Activated T-cell treated with anti-CD3 and anti-CD28 coated beads, Interleukin-2, amount 50 U/mL, for 72 hours (primary cell): ENCODE data around the gene CDH4. TPM values are rescaled to one million over a fixed set of nuclear protein-coding genes. Genes with fewer than 3 reads are reported as not detected.
A peak's percentile ranks its signal among the peaks of the same experiment; 100 is the strongest.

ENCODE experiments used
- ATAC-seq, 2 donors: fragments of 150-1000 bp; cut with Tn5 transposase; replicated peaks in 1 of 2; 2 replicates each; pipeline ENCODE4 v1.10.0; 2021; ENCODE audit warnings: moderate library complexity in 2 of 2, mild to moderate bottlenecking in 1 of 2
- DNase-seq, 2 donors: peaks; one replicate each; pipeline ENCODE4 v3.0.0; 2021 to 2022; ENCODE audit warnings: mixed read lengths in 1 of 2
- H3K27ac Mint-ChIP-seq: one replicate; pipeline ENCODE4 v1.8.0; 2022; ENCODE audit warnings: mild to moderate bottlenecking, moderate library complexity, mixed read lengths
- H3K27me3 Mint-ChIP-seq: one replicate; pipeline ENCODE4 v1.8.0; 2022; ENCODE audit warnings: low read depth, mixed read lengths
- H3K36me3 Mint-ChIP-seq, 2 donors: one replicate each; pipeline ENCODE4 v1.8.0; 2022; ENCODE audit warnings: mixed read lengths in 2 of 2, mild to moderate bottlenecking in 1 of 2; ENCODE audit not compliant: insufficient read depth in 2 of 2
- H3K4me1 Mint-ChIP-seq: one replicate; pipeline ENCODE4 v1.8.0; 2022; ENCODE audit warnings: low read depth, mixed read lengths
- H3K4me3 Mint-ChIP-seq, 2 donors: one replicate each; pipeline ENCODE4 v1.8.0; 2022; ENCODE audit warnings: mild to moderate bottlenecking in 2 of 2, mixed read lengths in 2 of 2, moderate library complexity in 2 of 2
- H3K9me3 Mint-ChIP-seq, 2 donors: one replicate each; pipeline ENCODE4 v1.8.0; 2022; ENCODE audit warnings: mixed read lengths in 2 of 2
- total RNA-seq, 2 donors: library from RNA; stranded (reverse); gene quantifications; one replicate each; pipeline ENCODE4 v1.2.3, GENCODE V29; 2022

The CDH4 gene
- total RNA-seq, 2 donors from 2014 or later, result 0.17 to 0.35 TPM

DNA sequence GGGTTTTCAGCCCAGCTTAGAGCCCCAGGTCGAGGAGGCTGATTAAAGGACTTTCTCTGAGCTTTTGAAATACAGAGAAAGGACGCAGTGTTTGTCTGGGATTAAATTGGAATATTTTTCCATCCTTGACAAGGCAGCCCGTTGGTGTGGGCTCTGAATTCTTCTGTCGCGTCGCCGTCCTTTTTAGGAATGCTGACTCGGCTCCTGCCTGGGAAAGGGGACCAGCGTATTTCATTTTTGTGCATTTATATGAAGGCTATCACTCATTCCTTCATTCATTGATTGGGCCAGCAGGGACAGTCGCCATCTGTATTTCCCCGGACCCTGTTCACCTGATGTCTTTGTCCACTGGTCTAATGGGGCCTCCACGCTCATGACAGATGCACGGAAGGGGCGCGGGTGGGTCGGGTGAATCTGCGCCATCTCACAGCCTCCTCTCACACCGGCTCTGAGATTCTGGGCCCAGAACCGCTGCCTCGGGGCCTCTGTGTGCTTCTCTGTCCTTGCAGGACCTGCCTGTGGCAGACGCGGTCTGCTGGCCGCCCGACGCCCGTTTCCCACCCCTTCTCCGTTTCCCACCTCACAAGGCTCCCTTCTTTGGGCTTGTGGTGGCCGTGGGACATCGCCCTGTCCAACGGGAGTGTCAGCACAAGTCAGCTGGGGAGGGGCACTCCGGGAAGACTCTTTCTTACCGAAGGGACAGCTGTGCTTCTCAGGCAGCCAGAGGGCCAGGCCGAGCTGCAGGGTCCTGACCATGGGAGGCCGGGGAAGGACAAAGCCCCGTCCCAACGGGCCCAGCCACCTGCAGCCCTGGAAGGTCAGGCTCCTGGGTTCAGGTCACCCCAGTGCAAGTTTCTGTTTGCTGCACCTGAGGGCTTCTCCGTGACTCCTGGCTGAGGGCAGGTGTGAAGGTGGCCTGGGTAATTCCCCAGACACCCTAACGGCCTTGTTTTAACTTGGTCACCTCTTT lies 656.3 kb downstream of the CDH4 start:
- H3K27me3 Mint-ChIP-seq, result no peaks in the 10 kb centered on the region

DNA sequence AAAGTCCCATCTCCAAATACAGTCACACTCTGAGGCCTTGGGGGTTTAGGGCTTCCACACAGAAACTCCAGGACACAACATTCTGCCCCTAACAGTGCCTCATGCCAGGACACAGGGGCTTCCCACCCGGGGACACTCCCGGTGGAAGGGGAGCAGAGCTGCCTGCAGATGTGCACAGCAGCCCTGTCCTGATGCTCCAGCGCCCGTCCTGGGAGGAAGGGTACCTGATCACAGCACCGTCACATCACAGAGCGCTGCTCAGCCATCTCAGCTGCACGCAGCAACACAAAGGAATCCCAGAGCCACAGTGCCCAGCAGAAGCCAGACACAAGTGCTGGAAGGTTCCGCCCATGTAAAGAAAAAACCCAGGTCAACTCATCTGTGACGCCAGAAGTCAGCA lies 657.0 kb downstream of the CDH4 start:
- Mint-ChIP-seq H3K27ac (no peak overlapping the region), H3K9me3 (no peaks in the 10 kb centered on the region), H3K27me3 (peaks cover under 1% of the 10 kb centered on the region), H3K4me1 (no peaks in the 10 kb centered on the region), H3K4me3 (no peak overlapping the region), H3K36me3 (no peaks in the 10 kb centered on the region)
- ATAC-seq (no peak), DNase-seq (no peak)

More for the DNA sequence above, 656.3 kb downstream of the CDH4 start:
- no peaks in the 10 kb centered on the region for H3K4me1 Mint-ChIP-seq
- no peaks in the 10 kb centered on the region for H3K36me3 Mint-ChIP-seq
- no peak for DNase-seq
- no peak overlapping the region for H3K27ac Mint-ChIP-seq
- ATAC-seq, result no peak
- H3K9me3 Mint-ChIP-seq, result no peaks in the 10 kb centered on the region
- H3K4me3 Mint-ChIP-seq, result no peak overlapping the region

DNA sequence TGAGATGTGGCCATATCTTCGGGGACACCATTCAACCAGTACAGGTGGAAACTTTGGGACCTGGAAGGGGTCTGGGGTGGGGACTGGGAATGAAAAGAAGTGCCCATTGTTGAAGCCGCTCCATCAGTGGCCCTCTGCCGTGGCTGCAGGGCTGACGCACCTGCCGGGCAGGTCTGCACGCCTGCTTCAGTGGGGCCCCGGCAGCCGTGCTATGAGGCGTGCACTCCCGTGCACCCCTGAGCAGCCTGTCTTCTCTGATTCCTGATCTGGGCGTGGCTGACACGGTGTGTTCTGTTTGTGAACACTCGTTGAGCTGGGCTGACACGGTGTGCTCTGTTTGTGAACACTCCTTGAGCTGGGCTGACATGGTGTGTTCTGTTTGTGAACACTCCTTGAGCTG lies 657.8 kb downstream of the CDH4 start:
- DNase-seq (no peak), ATAC-seq (no peak)
- Mint-ChIP-seq H3K27me3 (peaks cover 9% of the 10 kb centered on the region), H3K4me1 (no peaks in the 10 kb centered on the region), H3K9me3 (no peaks in the 10 kb centered on the region), H3K4me3 (no peak overlapping the region), H3K27ac (no peak overlapping the region), H3K36me3 (no peaks in the 10 kb centered on the region)

DNA sequence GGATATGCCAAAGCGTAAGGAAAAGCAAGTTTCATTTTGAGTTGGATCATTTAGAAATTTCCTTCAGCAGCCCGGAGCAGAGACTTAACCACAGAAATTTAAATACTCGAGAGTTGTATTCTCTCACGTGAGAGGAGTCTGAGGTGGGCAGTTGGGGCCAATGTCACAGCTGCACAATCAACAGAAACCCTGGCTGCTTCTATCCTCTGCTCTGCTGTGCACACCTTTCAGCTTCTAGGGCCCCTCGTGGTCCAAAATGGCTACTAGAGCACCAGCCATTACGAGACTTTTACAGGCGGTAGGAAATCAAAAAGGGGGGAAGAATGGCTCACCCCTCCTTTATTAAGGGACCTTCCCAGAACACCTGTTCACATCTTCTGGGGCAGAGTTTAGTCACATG lies 659.8 kb downstream of the CDH4 start:
- DNase-seq (no peak), ATAC-seq (no peak)
- Mint-ChIP-seq H3K27ac (no peak overlapping the region), H3K4me1 (no peaks in the 10 kb centered on the region), H3K27me3 (peaks cover 13% of the 10 kb centered on the region), H3K9me3 (no peaks in the 10 kb centered on the region), H3K4me3 (no peak overlapping the region), H3K36me3 (no peaks in the 10 kb centered on the region)

DNA sequence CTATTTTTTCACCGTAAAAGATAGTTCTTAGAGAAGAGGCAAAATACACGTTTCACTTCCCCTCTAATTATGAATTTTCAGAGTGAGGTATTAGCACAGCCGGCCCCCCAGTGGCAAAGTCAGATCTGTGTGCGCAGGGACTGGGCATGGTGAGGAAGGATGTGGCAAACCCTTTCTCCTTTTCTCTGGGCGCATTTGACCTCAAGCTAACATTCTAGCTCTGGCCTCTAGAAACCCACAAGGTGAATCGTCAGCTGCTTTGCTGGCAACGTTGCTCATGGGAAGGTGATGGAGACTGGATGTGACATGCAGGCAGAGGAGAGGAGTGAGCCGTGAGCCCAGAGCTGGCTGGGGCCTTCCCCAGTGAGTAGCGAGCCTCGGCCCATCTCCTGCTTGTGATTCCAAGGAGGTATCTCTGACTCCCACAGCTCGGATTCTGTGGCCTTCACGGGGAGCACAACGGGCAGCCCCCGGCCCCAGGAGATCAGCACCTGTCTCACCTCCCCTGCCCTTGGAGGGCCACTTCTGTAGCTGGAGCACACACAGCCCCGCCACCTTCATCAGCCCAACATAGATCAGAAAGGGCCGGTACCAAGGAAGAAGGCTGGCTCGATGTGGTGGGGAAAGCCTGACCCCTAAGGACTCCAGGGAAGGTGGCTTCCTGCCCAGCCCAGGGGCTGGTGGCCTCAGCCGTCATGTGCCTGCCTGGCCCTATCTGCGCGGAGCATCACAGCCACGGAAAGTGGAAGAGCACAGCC lies 660.8 kb downstream of the CDH4 start:
- peaks cover 13% of the 10 kb centered on the region for H3K27me3 Mint-ChIP-seq

DNA sequence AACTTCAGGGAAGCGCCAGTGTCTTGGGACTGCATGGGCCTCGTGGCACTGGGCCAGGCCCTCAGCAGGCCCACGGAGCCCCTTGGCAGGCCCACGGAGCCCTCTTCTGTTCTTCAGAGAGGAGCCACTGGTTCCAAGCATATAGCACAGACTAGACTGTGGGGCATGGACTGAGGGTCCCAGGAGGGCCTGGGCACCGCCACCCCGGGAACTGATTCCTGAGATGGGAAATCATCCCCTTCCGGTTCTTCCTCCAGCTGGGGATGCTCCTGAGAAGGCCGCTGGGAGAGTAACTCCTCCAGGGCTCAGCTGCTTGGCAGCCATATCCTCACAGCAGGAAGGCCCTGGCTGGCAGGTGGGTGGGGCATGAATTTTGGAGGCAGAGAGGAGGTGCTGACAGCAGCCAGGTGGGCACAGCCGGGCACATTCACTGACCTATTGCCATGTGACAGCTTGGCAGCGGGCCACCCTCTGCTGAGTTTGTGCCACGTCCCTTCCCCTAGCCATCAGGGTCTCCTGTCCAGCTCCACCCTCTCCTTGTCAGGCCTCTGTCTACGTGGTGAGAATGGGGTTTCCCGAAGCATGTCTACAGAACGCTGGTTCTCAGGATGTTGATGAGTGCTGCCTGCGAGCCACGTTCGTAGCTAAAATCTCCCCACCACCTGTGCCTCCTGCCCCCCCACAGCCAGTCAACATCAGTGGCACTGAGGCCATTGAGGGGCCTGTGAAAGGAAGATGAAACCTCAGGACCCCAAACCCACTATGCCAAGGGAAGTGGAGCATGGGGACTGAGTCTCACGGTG lies 661.6 kb downstream of the CDH4 start:
- Mint-ChIP-seq H3K9me3 (no peaks in the 10 kb centered on the region), H3K36me3 (no peaks in the 10 kb centered on the region), H3K4me1 (no peaks in the 10 kb centered on the region), H3K27ac (no peak overlapping the region), H3K27me3 (peaks cover 13% of the 10 kb centered on the region), H3K4me3 (no peak overlapping the region)
- no peak for ATAC-seq
- no peak for DNase-seq

More for the DNA sequence above, 660.8 kb downstream of the CDH4 start:
- H3K27ac Mint-ChIP-seq, result no peak overlapping the region
- H3K4me3 Mint-ChIP-seq, result no peak overlapping the region
- ATAC-seq, result peak in 1 of 2 donors; percentile 33
- H3K36me3 Mint-ChIP-seq, result no peaks in the 10 kb centered on the region
- no peaks in the 10 kb centered on the region for H3K4me1 Mint-ChIP-seq
- peak in 1 of 2 donors; percentile 6 for DNase-seq
- no peaks in the 10 kb centered on the region for H3K9me3 Mint-ChIP-seq

DNA sequence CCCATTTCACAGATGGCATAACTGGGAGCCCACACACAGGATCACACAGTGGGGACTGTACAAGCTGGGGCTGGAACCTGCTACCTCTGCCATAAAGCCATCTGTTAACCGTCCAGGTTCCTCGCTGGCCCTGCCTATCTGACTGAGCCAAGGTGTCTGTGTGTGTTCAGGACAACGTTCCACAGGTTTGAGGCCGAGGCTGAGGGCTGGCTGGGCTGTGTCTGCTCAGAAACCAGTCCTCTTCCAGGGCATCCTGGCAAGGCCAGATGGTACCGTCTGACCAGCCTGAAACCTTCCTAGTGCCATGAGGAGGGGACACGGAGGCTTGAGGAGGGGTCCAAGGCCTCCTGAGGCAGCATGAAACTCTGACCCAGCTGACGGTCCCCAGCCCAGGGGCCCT lies 663.0 kb downstream of the CDH4 start:
- Mint-ChIP-seq H3K27ac (no peak overlapping the region), H3K4me1 (no peaks in the 10 kb centered on the region), H3K27me3 (peaks cover 13% of the 10 kb centered on the region), H3K9me3 (no peaks in the 10 kb centered on the region), H3K4me3 (no peak overlapping the region), H3K36me3 (no peaks in the 10 kb centered on the region)
- ATAC-seq, result no peak
- DNase-seq, result no peak

DNA sequence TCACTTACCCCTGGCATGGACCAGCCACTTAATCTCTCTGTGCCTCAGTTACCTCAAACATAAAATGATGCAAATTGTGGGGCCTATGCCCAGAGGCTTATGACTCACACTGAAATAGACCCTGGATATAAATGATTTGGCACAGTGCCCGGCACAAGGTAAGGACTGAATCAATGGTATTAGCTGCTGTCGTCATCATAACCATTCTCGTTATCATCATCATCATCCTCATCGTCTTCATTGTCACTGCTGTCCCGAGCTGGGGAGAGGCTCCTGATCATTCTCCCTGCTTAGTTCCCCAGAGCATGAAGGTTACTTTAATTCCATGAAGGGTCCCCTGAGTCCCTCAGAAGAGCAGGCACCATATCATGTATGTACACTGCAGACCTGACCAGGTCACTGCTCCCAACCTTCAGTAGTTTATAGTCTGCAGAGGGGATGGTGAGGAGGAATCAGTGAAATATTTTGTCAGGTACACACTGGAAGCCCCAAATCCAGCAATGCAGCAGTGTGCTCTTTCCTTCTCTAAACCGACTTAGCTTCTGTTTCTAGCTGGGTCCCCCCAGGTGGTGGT lies 664.3 kb downstream of the CDH4 start:
- ATAC-seq (no peak), DNase-seq (no peak)
- peaks cover 3 to 4% of the 10 kb centered on the region in 2 donors for H3K36me3 Mint-ChIP-seq
- H3K4me1 Mint-ChIP-seq, result no peaks in the 10 kb centered on the region
- peaks cover 13% of the 10 kb centered on the region for H3K27me3 Mint-ChIP-seq
- H3K9me3 Mint-ChIP-seq, result no peaks in the 10 kb centered on the region
- H3K27ac Mint-ChIP-seq, result no peak overlapping the region
- no peak overlapping the region for H3K4me3 Mint-ChIP-seq

DNA sequence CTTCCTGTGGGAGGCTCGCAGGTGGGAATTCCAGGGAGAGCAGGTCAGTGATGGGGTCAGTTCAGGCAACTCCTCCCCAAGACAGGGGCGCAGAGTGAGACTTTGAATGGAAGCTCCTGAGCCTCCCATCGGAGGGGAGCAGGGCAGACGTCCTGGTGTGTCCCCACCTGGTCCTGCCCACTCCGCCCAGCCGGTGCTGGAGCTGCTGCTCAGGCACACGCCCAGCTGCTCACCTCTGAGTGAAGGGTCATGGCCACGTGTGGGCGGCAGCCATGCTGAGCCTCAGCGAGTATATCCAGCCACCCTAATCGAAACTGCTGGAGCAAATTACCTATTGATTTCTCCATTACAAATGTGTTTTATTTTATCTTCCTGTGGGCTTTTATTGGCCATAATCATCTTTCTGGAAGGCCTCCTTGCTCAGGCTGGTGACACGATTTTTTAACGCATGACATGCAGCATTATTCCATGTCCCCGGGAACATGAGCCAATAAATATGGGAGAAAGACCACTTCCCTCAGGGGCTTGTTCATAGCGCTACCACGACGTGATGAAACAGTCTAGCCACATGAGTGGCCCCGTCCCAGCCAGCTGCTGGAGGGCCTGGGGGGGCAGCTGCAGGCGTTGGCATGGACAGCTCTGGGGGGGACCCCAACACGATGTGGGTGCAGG lies 665.5 kb downstream of the CDH4 start:
- H3K4me1 Mint-ChIP-seq, result no peaks in the 10 kb centered on the region
- H3K27me3 Mint-ChIP-seq, result peaks cover 13% of the 10 kb centered on the region
- no peaks in the 10 kb centered on the region for H3K9me3 Mint-ChIP-seq
- peaks cover 3 to 4% of the 10 kb centered on the region in 2 donors for H3K36me3 Mint-ChIP-seq
- ATAC-seq (no peak), DNase-seq (no peak)
- no peak overlapping the region for H3K27ac Mint-ChIP-seq
- no peak overlapping the region for H3K4me3 Mint-ChIP-seq

DNA sequence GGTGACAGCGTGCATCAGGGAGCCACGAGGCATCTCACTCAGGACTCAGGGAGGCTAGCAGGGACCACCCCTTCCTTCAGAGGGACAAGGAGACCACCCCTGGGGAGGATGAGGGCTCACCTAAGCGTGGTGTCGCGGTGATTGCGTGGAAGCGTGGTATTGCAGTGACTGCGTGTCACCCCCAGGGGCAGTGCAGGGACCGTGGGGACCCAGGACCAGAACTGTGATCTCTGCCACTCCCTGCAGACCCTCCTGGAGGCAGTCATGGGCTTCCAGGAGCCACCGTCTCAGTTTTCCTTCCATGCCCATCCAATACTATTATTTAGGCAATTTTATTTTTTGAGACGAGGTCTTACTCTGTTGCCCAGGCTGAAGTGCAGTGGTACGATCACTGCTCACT lies 666.5 kb downstream of the CDH4 start:
- Mint-ChIP-seq H3K9me3 (no peaks in the 10 kb centered on the region), H3K4me1 (no peaks in the 10 kb centered on the region), H3K4me3 (no peak overlapping the region), H3K27ac (no peak overlapping the region), H3K27me3 (peaks cover 13% of the 10 kb centered on the region), H3K36me3 (peaks cover 3 to 4% of the 10 kb centered on the region in 2 donors)
- ATAC-seq, result no peak
- DNase-seq, result no peak

DNA sequence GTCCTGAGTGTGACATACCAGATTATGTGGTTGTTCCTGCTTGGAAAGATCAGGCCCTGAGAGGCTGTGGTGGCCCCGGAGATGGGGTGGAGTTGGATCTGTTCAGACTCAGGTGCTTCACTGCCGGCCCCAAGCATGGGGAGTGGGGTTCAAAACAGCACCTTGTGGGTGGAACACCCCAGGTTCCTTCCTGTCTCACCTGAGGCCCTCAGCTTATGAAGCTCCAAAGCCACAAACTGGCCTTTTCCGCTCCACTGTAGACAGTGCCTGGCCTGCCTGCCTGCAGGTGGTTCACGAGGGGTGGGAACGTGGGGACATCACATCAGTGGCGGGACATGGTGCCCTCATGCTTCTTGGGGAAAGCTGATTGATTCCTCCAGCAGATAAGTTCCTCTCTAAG lies 667.2 kb downstream of the CDH4 start:
- no peak overlapping the region for H3K4me3 Mint-ChIP-seq
- H3K9me3 Mint-ChIP-seq, result no peaks in the 10 kb centered on the region
- DNase-seq (no peak), ATAC-seq (no peak)
- peaks cover 10% of the 10 kb centered on the region for H3K27me3 Mint-ChIP-seq
- no peaks in the 10 kb centered on the region for H3K4me1 Mint-ChIP-seq
- H3K27ac Mint-ChIP-seq, result no peak overlapping the region
- peaks cover 3 to 4% of the 10 kb centered on the region in 2 donors for H3K36me3 Mint-ChIP-seq

DNA sequence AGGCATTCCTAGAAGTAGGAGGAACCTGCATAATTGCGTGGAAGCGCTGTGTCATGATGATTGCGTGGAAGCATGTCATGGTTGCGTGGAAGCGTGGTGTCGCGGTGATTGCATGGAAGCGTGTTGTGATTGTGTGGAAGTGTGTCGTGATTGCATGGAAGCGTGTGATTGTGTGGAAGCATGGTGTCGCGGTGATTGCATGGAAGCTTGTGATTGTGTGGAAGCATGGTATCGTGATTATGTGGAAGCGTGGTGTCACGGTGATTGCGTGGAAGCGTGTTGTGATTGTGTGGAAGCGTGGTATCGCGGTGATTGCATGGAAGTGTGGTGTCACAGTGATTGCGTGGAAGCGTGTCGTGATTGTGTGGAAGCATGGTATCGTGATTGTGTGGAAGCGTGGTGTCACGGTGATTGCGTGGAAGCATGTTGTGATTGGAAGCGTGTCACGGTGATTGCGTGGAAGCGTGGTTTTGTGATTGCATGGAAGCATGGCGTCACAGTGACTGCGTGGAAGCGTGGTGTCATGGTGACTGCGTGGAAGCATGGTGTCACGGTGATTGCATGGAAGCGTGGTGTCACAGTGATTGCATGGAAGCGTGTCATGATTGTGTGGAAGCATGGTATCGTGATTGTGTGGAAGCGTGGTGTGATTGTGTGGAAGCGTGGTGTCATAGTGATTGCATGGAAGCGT lies 667.8 kb downstream of the CDH4 start:
- Mint-ChIP-seq H3K27me3 (peaks cover 4% of the 10 kb centered on the region), H3K4me3 (no peak overlapping the region), H3K27ac (no peak overlapping the region), H3K4me1 (no peaks in the 10 kb centered on the region), H3K36me3 (peaks cover 3 to 4% of the 10 kb centered on the region in 2 donors), H3K9me3 (no peaks in the 10 kb centered on the region)
- ATAC-seq, result no peak
- DNase-seq, result no peak
